Activated CD4-positive, alpha-beta T cell treated with anti-CD3 and anti-CD28 coated beads for 48 hours (primary cell): ENCODE results near the gene CCDC24.

Experiments used
- DNase-seq: peaks from one replicate; pipeline ENCODE4 v3.0.0-alpha.2; 2020

Gene CCDC24

GRCh38 chr1:44029260-44029910, 38.0 kb downstream of the CCDC24 start:
- no peak for DNase-seq

- peak; percentile 92 for DNase-seq
These were observed 38.7 kb downstream of the CCDC24 start for GRCh38 chr1:44029911-44030604.

DNA sequence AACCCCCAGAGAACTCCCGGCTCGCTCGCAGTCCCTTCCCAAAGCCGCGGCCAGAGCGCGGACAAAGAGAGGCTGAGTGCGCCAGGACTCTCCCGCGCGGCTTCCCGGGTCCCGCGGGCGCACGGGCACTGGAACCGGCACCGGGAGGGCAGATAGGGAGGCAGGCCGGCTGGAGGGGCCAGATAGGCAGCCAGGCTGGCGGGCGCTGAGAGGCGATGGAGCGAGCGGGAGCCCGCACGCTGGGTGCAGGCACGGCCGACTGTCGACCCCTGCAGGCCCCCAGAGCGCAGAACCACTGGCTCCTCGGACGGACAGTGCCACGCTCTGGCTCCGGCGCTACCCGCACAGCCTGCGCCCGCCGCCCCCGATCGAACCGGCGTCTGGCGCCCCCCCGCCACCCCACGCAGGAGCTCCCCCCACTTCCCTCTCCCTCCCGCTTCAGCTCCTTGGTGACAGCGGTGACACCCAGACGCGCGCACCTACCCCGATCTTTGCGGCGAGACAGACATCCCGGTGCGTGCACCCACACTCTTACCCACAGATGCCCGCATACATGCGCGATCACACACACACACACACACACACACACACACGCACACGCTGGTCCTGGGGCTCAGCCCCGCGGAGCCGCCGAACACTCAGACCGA, 39.3 kb downstream of the CCDC24 start:
- peak; percentile 50 for DNase-seq

GRCh38 chr1:44031252-44032169, 40.1 kb downstream of the CCDC24 start, which contains the start of gene SLC6A9:
SLC6A9 (minus strand) TSS chr1:44031462; CDS start chr1:44024277, 7,185 bp downstream.
- DNase-seq: peak; percentile 66

GRCh38 chr1:44032170-44032790, 40.9 kb downstream of the CCDC24 start:
- DNase-seq: no peak

DNA sequence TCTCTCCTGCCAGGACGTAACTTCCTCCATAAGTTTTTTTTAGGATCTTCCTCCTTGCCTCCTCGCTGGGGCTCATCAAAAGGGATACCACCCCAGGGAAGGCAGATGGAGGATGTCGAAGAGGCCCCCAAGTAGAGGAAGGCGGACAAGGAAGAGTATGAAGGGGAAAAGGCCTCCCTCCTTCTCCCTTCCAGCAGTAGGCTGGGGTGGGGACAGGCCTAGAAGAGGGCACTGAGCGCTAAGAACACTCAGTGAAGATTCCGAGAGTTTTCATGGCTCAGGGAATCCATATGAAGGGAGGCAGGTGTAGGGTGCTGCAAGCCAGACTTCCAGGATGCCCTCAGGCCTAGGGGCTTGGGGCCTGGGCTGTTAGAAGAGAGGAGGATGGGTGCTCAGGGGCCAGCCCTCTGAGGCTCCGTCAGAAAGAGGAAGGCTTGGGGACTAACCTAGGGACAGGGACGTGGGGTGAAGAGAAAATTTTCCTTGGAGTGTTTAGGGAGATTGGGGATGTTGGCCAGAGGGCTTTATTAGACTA, 41.7 kb downstream of the CCDC24 start:
- no peak for DNase-seq

GRCh38 chr1:44033756-44034155, 42.4 kb downstream of the CCDC24 start:
- no peak for DNase-seq

DNA sequence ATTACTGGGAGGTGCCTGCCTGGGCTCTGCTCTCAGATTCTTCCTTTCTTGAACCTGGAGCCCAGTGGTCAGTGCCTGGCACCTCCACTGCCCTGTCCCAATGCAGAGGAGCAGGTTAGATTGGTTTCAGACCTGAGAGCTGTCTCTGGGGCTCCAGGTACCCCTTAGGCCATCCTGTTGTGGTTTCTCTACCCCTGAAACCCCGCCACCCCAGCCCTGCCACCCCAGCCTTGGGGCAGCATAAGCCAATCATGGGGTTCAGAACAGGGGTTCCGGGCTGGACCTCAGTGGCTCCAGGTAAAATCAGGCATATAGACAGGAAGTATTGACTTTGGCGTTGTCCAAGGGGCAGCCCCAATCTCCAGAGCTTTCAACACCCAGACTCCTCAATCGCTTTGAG, 43.0 kb downstream of the CCDC24 start:
- DNase-seq: no peak

- DNase-seq: no peak
These were observed 43.7 kb downstream of the CCDC24 start for GRCh38 chr1:44034976-44035716.

DNA sequence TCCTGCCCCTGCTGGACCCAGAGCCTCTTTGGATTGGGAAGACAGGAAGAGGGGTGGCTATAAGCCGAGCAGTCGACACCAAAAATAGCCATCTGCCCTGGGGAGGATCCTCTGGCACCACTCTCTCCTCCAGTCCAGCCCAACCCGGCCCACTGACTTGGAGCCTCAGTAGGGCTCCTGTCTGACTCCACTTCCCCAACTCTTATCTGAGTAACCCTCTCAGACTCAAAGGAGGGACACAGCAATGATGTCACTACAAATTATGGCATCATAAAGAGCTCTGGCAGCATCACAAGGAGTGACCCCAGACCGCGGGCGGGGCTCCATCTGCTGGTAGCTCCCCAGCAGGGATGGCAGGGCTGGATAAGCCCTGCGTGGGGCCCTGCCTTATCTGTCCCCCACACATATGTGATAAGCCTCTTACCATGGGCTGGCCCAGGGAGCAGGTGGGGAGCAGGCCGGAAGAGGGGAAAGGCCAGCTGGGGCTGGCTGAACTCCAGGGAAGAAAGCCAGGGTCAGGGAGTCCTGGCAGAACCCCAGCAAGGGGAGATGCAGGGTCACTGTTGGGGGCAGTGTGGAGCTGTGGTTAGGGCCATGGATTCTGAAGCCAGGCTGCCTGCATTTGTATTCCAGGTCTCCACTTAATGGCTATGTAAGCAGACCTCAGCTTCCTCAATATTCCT, 44.5 kb downstream of the CCDC24 start:
- peak; percentile 19 for DNase-seq

- DNase-seq: peak; percentile 78
These were observed 45.2 kb downstream of the CCDC24 start for GRCh38 chr1:44036409-44037139.

DNA sequence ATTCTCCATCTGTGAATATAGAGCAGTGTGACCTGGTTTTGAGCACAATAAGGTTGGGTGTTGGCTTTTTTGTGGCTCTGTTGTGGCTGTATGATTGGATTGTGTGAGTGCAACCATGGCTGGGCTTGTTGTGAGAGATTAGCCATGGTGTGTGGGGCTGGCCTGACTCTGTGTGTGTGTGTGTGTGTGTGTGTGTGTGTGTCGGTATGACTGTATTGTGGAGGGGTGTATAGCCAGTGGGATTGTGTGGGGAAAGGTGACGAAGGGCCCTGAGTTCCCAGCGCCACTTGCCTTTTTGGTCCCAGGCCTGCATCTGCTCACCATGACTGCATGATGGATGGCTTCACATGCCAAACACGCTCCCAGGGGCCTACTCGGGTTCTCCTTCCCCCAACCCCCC, 45.8 kb downstream of the CCDC24 start:
- no peak for DNase-seq

DNA sequence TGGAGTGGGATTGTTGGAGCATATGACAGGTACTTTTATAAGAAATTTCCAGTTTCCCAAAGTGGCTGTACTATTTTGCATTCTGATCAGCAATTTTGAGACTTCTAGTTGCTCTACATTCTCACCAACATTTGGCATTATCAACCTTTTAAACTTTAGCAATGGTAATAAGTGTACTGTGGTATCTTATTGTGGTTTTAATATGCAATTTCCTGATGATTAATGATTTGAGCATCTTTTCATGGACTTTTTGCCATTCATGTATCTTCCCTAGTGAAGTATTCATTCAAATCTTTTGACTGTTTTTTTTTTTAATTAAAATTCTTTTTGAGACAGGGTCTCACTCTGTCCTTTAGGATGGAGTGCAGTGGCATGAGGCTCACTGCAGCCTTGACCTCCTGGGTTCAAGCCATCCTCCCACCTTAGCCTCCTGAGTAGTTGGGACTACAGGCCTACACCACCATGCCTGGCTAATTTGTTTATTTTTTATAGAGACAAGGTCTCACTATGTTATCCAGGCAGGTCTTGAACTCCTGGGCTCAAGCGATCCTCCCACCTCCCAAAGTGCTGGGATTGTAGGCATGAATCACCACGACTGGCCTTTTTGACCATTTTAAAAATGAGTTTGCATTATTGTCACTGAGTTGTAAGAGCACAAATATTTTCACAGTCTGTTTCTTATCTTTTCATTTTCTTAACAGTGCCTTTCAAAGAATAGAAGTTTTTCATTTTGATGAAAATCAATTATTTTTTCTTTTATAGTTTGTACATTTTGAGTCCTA, 47.7 kb downstream of the CCDC24 start:
- no peak for DNase-seq

DNA sequence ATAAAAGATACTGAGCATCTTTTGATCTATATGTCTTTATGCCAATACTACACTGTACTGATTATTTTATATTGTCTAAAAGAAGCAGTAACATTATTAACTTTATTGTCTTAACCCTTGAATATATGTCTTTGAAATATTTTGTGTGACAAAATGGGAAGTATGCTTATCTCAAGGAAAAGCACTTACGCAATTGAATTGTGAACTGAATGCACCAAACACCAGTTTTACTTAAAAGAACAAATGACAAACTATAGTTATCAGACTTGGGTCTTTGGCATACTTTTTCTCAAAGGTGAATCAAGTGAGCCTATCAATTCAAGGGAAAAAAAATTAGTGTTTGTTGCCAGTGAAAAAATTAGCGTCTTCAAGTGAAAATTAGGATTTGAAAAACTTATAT, 49.0 kb downstream of the CCDC24 start:
- DNase-seq: no peak

- DNase-seq: no peak
These were observed 49.4 kb downstream of the CCDC24 start for GRCh38 chr1:44040846-44041245.

GRCh38 chr1:44043176-44044070, 52.0 kb downstream of the CCDC24 start:
- no peak for DNase-seq

DNA sequence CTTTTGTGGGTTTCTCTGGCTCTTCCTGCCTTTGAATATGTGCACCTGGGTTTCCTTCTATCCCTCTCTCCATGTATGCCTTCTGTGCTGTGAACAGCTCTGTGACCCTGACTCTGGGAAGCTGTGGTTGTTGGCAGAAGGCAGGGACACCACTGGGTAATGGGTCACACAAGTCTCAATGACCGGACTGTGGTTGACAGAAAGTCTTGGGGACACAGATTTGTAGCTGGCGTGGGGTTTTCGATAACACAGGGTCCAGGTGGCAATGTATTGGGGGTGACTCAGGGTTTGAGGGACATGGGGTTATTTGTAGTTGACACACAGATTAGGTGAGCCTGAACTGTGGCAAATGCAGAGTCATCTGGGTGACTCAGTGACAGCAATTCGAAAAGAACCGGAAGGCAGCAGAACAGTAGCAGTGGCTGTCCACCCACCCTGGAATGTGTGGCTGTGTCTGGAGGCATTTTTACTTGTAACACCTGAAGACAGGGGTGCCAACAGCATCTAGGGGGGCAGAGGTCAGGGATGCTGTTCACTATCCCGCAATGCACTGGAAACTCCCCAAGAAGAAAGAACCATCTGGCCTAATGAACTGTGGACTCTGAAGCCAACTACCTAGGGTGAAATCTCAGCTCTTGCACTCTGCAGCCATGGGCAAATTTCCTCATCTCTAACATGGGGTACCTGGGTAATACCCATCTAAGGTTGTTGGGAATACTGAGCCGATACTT, 52.8 kb downstream of the CCDC24 start:
- DNase-seq: no peak

GRCh38 chr1:44045064-44045463, 53.7 kb downstream of the CCDC24 start:
- DNase-seq: no peak
